ENCODE results near the gene APOBEC4.

The APOBEC4 gene

GRCh38 chr1:183604038-183604808 is 48.9 kb downstream of the APOBEC4 start:
- no peaks in the 10 kb centered on the region for H3K27me3 ChIP-seq
- H3K36me3 ChIP-seq, result no peaks in the 10 kb centered on the region
- TF ChIP-seq CTCF (IDR thresholded peaks at IDR 0.05; ENCODE audit: low read depth, low read length), result no peak
- DNase-seq, result no peak
- H3K9me3 ChIP-seq, result no peaks in the 10 kb centered on the region
- H3K4me3 ChIP-seq (ENCODE audit: low read depth, low read length), result no peak overlapping the region
- no peaks in the 10 kb centered on the region for H3K4me1 ChIP-seq

- Histone ChIP-seq H3K36me3 (no peaks in the 10 kb centered on the region), H3K9me3 (no peaks in the 10 kb centered on the region), H3K4me1 (no peaks in the 10 kb centered on the region), H3K27me3 (no peaks in the 10 kb centered on the region), H3K4me3 (ENCODE audit: low read depth, low read length) (no peak overlapping the region)
- no peak for DNase-seq
- no peak for TF ChIP-seq CTCF (IDR thresholded peaks at IDR 0.05; ENCODE audit: low read depth, low read length)
These were observed 50.6 kb downstream of the APOBEC4 start for GRCh38 chr1:183602510-183602909.

DNA sequence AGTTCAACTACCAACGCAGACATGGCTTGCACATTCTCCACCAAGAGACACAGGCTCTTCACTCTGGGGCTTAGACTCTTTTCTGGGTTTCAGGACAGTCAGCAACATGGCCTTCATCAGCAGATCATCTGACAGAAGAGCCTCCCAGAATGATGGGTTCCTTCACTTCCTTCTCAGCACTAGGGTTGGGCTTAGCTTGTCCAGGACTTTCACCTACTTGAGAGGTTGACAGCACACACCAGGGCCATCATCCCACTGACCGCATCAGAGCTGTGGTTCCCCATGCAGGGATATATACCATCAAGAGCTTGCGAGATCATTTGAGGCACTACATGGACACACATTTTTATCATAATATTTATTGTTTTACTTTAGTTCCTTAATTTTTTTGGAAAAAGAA is 52.5 kb downstream of the APOBEC4 start:
- no peaks in the 10 kb centered on the region for H3K4me1 ChIP-seq
- H3K27me3 ChIP-seq, result no peaks in the 10 kb centered on the region
- no peak for TF ChIP-seq CTCF (IDR thresholded peaks at IDR 0.05; ENCODE audit: low read depth, low read length)
- no peaks in the 10 kb centered on the region for H3K9me3 ChIP-seq
- no peaks in the 10 kb centered on the region for H3K36me3 ChIP-seq
- DNase-seq, result no peak
- no peak overlapping the region for H3K4me3 ChIP-seq (ENCODE audit: low read depth, low read length)

DNA sequence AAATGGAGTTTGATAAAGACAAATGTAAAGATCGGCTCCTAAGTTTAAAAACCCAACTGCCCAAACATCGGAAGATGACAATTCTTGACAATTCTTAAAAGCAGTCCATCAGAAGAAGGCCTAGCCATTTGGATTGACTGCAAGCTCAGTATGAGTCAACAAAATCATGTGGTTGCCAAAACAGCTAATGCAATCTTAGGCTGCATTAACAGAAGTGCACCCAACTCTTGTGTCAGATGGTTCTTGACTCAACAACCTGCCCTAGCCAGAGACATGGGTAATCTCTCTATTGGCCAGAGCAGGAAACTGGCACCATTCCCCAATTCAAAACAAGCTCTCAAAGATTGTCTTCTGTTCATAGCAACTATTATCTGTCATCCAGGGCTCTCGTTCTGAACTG is 53.0 kb downstream of the APOBEC4 start:
- DNase-seq, result no peak
- Histone ChIP-seq H3K27me3 (no peaks in the 10 kb centered on the region), H3K4me1 (no peaks in the 10 kb centered on the region), H3K4me3 (ENCODE audit: low read depth, low read length) (no peak overlapping the region), H3K9me3 (no peaks in the 10 kb centered on the region), H3K36me3 (no peaks in the 10 kb centered on the region)
- TF ChIP-seq CTCF (IDR thresholded peaks at IDR 0.05; ENCODE audit: low read depth, low read length), result no peak

GRCh38 chr1:183598386-183598785 is 54.7 kb downstream of the APOBEC4 start:
- Histone ChIP-seq H3K4me3 (ENCODE audit: low read depth, low read length) (no peak overlapping the region), H3K4me1 (no peaks in the 10 kb centered on the region), H3K9me3 (no peaks in the 10 kb centered on the region), H3K36me3 (no peaks in the 10 kb centered on the region), H3K27me3 (no peaks in the 10 kb centered on the region)
- no peak for DNase-seq
- TF ChIP-seq CTCF (IDR thresholded peaks at IDR 0.05; ENCODE audit: low read depth, low read length), result no peak

- TF ChIP-seq CTCF (IDR thresholded peaks at IDR 0.05; ENCODE audit: low read depth, low read length), result no peak
- Histone ChIP-seq H3K9me3 (no peaks in the 10 kb centered on the region), H3K4me3 (ENCODE audit: low read depth, low read length) (no peak overlapping the region), H3K36me3 (no peaks in the 10 kb centered on the region), H3K27me3 (no peaks in the 10 kb centered on the region), H3K4me1 (no peaks in the 10 kb centered on the region)
- no peak for DNase-seq
These were observed 55.3 kb downstream of the APOBEC4 start for GRCh38 chr1:183597656-183598347.

Measured in BE2C (cell line).